Thyroid gland (tissue), 4 donors: ENCODE data around the gene RIT2.

Experiments used
- CTCF ChIP-seq, 6 experiments: fragments of 200-600 bp in 3 of 6; fragments of 450-650 bp in 3 of 6; sonication (generic) in 3 of 6; IDR thresholded peaks; one replicate each; pipeline ENCODE4 v1.5.1; 2016 to 2019; ENCODE audit warnings: antibody characterized with exemption in 6 of 6, mild to moderate bottlenecking in 2 of 6, inconsistent platforms in 1 of 6, moderate library complexity in 1 of 6
- POLR2A ChIP-seq, 2 donors: fragments of 450-650 bp; IDR thresholded peaks; one replicate each; pipeline ENCODE4 v1.6.1; 2017; ENCODE audit warnings: antibody characterized with exemption in 2 of 2, mild to moderate bottlenecking in 2 of 2, moderate library complexity in 1 of 2

GRCh38 chr18:43073771-43074170 lies 41.7 kb downstream of the RIT2 start:
- TF ChIP-seq CTCF (IDR thresholded peaks at IDR 0.05) (no peak), POLR2A (IDR thresholded peaks at IDR 0.05) (no peak)
